ENCODE data around the gene VGLL2. TPM values are rescaled to one million over a fixed set of nuclear protein-coding genes. Genes with fewer than 3 reads are reported as not detected.

VGLL2 gene
- total and polyA plus RNA-seq, 2 donors (not counting 3 experiments of a cell fraction or from before 2014, with no cell fraction given) = not detected

DNA sequence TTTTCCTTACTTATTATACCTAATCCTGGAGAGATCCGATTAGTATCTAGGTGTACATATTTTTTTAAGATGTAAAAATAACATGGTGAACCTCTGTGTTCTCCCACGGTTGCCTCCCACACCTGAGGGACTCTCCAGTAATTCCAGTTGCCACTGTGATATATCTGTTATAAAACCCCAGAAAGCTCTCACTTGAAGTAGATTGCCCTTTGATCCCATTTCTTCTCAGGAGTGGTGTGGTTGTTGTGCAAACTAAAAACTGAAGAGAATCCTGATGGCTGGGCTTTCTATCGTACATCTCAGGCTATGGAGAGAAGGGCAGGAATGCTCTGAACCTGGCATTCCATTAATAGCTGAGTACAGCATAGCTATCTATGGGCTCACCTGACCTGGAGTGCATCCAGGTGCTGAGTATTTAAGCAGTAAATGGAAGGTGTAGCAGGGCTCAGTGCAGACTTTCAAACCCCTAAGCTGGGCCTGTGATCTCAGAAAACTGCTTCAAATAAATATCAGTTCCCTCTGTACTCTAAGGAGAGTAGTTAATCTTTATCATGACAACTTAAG is 41.0 kb downstream of the VGLL2 start:
- ChIA-PET CTCF (no interaction called here), POLR2A (no interaction called here)
- DNase-seq (ENCODE audit: low read depth, low spot score) = no peak
- no TSS peak for BruUV-seq (replicated peaks)
- Histone ChIP-seq H3K9me3 (replicated peaks; ENCODE audit: control insufficient read depth, insufficient read depth, low read length) (no peaks in the 10 kb centered on the region), H3K9ac (replicated peaks; ENCODE audit: extremely low read depth, insufficient read depth, low read length) (no peak overlapping the region), H3K4me2 (ENCODE audit: insufficient read depth, low read length) (no peak overlapping the region), H3K27ac (ENCODE audit: insufficient read depth, low read depth, low read length) (no peak overlapping the region), H2AFZ (ENCODE audit: low read depth, low read length) (no peak overlapping the region), H3K36me3 (ENCODE audit: control insufficient read depth in 2 of 2, extremely low read depth in 1 of 2, insufficient read depth in 2 of 2, low read length in 2 of 2) (no peaks in the 10 kb centered on the region), H3K9me1 (replicated peaks; ENCODE audit: control insufficient read depth, extremely low read depth, insufficient read depth, low read length) (no peaks in the 10 kb centered on the region), H3K79me2 (ENCODE audit: control insufficient read depth, insufficient read depth, low read length) (no peaks in the 10 kb centered on the region), H3K4me3 (replicated peaks in 1 of 3; ENCODE audit: insufficient read depth in 1 of 3, low read depth in 1 of 3, low read length in 3 of 3) (no peak overlapping the region), H4K20me1 (replicated peaks; ENCODE audit: control insufficient read depth, extremely low read depth, insufficient read depth, low read length) (no peaks in the 10 kb centered on the region), H3K27me3 (ENCODE audit: control insufficient read depth in 2 of 2, insufficient read depth in 2 of 2, low read length in 2 of 2) (no peaks in the 10 kb centered on the region), H3K4me1 (ENCODE audit: control insufficient read depth, extremely low read depth, insufficient read depth, low read length) (no peaks in the 10 kb centered on the region)
- TF ChIP-seq MYC (IDR thresholded peaks at IDR 0.05; ENCODE audit: low read depth, low read length) (no peak), POLR2AphosphoS5 (IDR thresholded peaks at IDR 0.05; ENCODE audit: insufficient read depth, low read depth, low read length) (no peak), JUN (IDR thresholded peaks at IDR 0.05; ENCODE audit: borderline replicate concordance, insufficient read depth, insufficient read length, low read depth) (no peak), FOS (IDR thresholded peaks at IDR 0.05; ENCODE audit: borderline replicate concordance, insufficient read depth, low read length) (no peak), EZH2 (IDR thresholded peaks at IDR 0.05; ENCODE audit: borderline replicate concordance, low read depth, low read length, severe bottlenecking) (no peak), POLR2A (IDR thresholded peaks at IDR 0.05; ENCODE audit: low read depth, low read length) (no peak), GATA2 (IDR thresholded peaks at IDR 0.05; ENCODE audit: insufficient read depth, insufficient read length, low read depth, low read length) (no peak)
- TF ChIP-seq, protein P1, sequence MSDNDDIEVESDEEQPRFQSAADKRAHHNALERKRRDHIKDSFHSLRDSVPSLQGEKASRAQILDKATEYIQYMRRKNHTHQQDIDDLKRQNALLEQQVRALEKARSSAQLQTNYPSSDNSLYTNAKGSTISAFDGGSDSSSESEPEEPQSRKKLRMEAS (IDR thresholded peaks at IDR 0.05; ENCODE audit: insufficient read depth, insufficient read length) = no peak
- TF ChIP-seq, protein P2, sequence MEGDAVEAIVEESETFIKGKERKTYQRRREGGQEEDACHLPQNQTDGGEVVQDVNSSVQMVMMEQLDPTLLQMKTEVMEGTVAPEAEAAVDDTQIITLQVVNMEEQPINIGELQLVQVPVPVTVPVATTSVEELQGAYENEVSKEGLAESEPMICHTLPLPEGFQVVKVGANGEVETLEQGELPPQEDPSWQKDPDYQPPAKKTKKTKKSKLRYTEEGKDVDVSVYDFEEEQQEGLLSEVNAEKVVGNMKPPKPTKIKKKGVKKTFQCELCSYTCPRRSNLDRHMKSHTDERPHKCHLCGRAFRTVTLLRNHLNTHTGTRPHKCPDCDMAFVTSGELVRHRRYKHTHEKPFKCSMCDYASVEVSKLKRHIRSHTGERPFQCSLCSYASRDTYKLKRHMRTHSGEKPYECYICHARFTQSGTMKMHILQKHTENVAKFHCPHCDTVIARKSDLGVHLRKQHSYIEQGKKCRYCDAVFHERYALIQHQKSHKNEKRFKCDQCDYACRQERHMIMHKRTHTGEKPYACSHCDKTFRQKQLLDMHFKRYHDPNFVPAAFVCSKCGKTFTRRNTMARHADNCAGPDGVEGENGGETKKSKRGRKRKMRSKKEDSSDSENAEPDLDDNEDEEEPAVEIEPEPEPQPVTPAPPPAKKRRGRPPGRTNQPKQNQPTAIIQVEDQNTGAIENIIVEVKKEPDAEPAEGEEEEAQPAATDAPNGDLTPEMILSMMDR (IDR thresholded peaks at IDR 0.05; ENCODE audit: extremely low read depth in 1 of 2, insufficient read depth in 1 of 2, low read depth in 1 of 2, low read length in 2 of 2) = no peak
- FAIRE-seq = no peak
- dilution Hi-C loops (cut with MboI; ENCODE audit: extremely low pct_ligation_motif_present, low sequenced_read_pairs) (no loop called here), intact Hi-C loops (cut with micrococcal nuclease) (no loop called here)
